ENCODE measurements around the gene PROSER3. TPM values are rescaled to one million over a fixed set of nuclear protein-coding genes. Genes with fewer than 3 reads are reported as not detected.

Gene PROSER3
- total and polyA plus RNA-seq, 2 of the 13 experiments (the other 11 are each of a cell fraction or from before 2014, with no cell fraction given): 5.1 to 5.7 TPM

DNA sequence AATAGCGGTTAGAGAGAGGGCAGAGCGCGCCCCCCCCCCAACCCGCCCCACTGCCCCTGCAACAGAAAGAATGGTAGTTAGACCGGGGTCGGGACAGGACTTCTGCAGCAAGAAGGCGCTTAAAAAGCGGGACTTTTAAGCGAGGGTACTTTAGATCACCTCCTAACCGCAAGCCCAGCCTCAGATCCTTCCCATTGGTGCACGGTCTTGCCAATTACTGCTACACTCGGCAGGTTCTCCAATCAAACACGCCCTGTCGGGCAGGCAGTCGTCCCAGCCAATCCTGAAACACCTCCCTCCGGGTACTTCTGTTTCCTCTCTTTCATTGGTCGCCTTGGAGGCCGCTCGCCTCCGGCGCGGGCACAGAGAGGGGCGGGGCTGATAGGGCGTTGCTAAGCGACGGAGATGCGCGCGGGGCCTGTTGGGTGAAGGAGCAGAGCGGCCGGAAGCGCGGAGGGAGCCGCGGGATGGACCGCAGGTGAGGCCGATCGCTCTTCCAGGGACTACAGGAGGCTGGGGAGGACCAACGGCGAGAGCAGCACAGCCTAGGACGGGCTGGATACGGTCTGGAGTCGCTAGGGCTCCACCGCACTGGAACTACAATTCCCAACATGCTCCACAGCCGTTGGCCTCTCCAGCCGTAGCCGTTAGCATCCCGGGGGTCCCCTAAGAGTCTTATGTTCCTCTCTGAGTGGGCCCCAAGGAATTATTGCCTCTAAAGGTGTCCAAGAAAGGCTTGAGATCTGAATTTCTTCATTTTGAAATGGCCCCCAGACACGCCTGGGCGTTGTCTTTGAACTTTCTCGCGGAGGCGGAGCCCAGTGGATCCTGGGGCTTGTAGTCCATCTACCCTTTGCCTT lies at the start of gene PROSER3 (continued):
- TF ChIP-seq, protein P1, sequence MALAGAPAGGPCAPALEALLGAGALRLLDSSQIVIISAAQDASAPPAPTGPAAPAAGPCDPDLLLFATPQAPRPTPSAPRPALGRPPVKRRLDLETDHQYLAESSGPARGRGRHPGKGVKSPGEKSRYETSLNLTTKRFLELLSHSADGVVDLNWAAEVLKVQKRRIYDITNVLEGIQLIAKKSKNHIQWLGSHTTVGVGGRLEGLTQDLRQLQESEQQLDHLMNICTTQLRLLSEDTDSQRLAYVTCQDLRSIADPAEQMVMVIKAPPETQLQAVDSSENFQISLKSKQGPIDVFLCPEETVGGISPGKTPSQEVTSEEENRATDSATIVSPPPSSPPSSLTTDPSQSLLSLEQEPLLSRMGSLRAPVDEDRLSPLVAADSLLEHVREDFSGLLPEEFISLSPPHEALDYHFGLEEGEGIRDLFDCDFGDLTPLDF (CRISPR knock-in tag; IDR thresholded peaks at IDR 0.05): peak; percentile 87
- TF ChIP-seq SAFB2 (CRISPR knock-in tag; IDR thresholded peaks at IDR 0.05; ENCODE audit: borderline replicate concordance, low read depth) (peak; percentile 87), SALL1 (CRISPR knock-in tag; IDR thresholded peaks at IDR 0.05) (peak; percentile 56), TCF12 (IDR thresholded peaks at IDR 0.05) (no peak), TCF12 (CRISPR knock-in tag; IDR thresholded peaks at IDR 0.05) (no peak), ZNF567 (CRISPR knock-in tag; IDR thresholded peaks at IDR 0.05; ENCODE audit: borderline replicate concordance) (peak; percentile 88; the same call in 1 of the 2 replicates), FOXK1 (CRISPR knock-in tag; IDR thresholded peaks at IDR 0.05; ENCODE audit: borderline replicate concordance, low read depth) (no peak), ZBTB7B (CRISPR knock-in tag; IDR thresholded peaks at IDR 0.05) (no peak), ZNF720 (CRISPR knock-in tag; IDR thresholded peaks at IDR 0.05) (no peak), AGO1 (IDR thresholded peaks at IDR 0.05; ENCODE audit: low read depth, low read length, poor library complexity, severe bottlenecking) (peak; percentile 93), ZNF44 (CRISPR knock-in tag; IDR thresholded peaks at IDR 0.05) (no peak), RCOR2 (CRISPR knock-in tag; IDR thresholded peaks at IDR 0.05) (no peak), AKAP8 (CRISPR knock-in tag; IDR thresholded peaks at IDR 0.05) (no peak), ZNF644 (CRISPR knock-in tag; IDR thresholded peaks at IDR 0.05; ENCODE audit: low read depth) (no peak), EZH2 (conservative IDR thresholded peaks at IDR 0.05; ENCODE audit: low read depth, low read length) (no peak), ZSCAN25 (CRISPR knock-in tag; IDR thresholded peaks at IDR 0.05) (no peak), ZFP41 (CRISPR knock-in tag; IDR thresholded peaks at IDR 0.05; ENCODE audit: borderline replicate concordance) (no peak), ZSCAN9 (CRISPR knock-in tag; IDR thresholded peaks at IDR 0.05; ENCODE audit: borderline replicate concordance) (0 out of 2 replicates have a peak, but pooled peaks have one; percentile 37), MBNL3 (CRISPR knock-in tag; conservative IDR thresholded peaks at IDR 0.05) (no peak), ZNF230 (CRISPR knock-in tag; IDR thresholded peaks at IDR 0.05) (no peak), SMAD1 (CRISPR knock-in tag; IDR thresholded peaks at IDR 0.05; ENCODE audit: borderline replicate concordance, low read depth) (no peak), ZNF768 (CRISPR knock-in tag; IDR thresholded peaks at IDR 0.05) (no peak; the same call in 1 of the 2 replicates), BCL6 (CRISPR knock-in tag; IDR thresholded peaks at IDR 0.05) (no peak), FOXC1 (CRISPR knock-in tag; IDR thresholded peaks at IDR 0.05; ENCODE audit: borderline replicate concordance) (no peak; the same call in 1 of the 2 replicates), POLR2AphosphoS5 (IDR thresholded peaks at IDR 0.05; ENCODE audit: low read depth, low read length) (peak; percentile 54), CENPX (CRISPR knock-in tag; IDR thresholded peaks at IDR 0.05) (no peak), ELF1 (CRISPR knock-in tag; IDR thresholded peaks at IDR 0.05) (peak; percentile 83), ZNF703 (CRISPR knock-in tag; IDR thresholded peaks at IDR 0.05; ENCODE audit: borderline replicate concordance) (no peak), ZNF577 (CRISPR knock-in tag; IDR thresholded peaks at IDR 0.05; ENCODE audit: borderline replicate concordance, low read depth) (no peak)
- TF ChIP-seq, protein P2, sequence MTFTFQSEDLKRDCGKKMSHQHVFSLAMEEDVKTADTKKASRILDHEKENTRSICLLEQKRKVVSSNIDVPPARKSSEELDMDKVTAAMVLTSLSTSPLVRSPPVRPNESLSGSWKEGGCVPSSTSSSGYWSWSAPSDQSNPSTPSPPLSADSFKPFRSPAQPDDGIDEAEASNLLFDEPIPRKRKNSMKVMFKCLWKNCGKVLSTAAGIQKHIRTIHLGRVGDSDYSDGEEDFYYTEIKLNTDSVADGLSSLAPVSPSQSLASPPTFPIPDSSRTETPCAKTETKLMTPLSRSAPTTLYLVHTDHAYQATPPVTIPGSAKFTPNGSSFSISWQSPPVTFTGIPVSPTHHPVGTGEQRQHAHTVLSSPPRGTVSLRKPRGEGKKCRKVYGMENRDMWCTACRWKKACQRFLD (CRISPR knock-in tag; IDR thresholded peaks at IDR 0.05; ENCODE audit: borderline replicate concordance): peak; percentile 86; the same call in 1 of the 2 replicates

All from HepG2 (cell line).